Subcutaneous adipose tissue (tissue), 4 donors: ENCODE measurements around the gene TBPL2. TPM values are rescaled to one million over a fixed set of nuclear protein-coding genes. Genes with fewer than 3 reads are reported as not detected.

Experiments used
- CTCF ChIP-seq: fragments of 450-650 bp; IDR thresholded peaks from one replicate; pipeline ENCODE4 v1.5.1; 2016; ENCODE audit warnings: low read depth, mild to moderate bottlenecking, control low read depth, antibody characterized with exemption, moderate library complexity
- small RNA-seq: library from RNA; depleted of rRNA; stranded (forward); fragments of <200 nt; gene quantifications from one replicate; pipeline ENCODE3, GENCODE V24; 2016
- total RNA-seq, 4 donors: library from RNA; depleted of rRNA; stranded (reverse); fragments of >200 nt; gene quantifications; one replicate each; pipeline ENCODE4 v1.1.0, GENCODE V29; 2016

The TBPL2 gene
- total RNA-seq, 4 donors from 2014 or later, result not detected

- TF ChIP-seq CTCF, result no peak
Observed at GRCh38 chr14:55372825-55373224, 67.6 kb downstream of the TBPL2 start.

- TF ChIP-seq CTCF, result no peak
Observed at GRCh38 chr14:55372423-55372822, 68.0 kb downstream of the TBPL2 start.

- TF ChIP-seq CTCF, result no peak
Observed at GRCh38 chr14:55370883-55371455, 69.4 kb downstream of the TBPL2 start.

- no peak for TF ChIP-seq CTCF
Observed at GRCh38 chr14:55366271-55366670, 74.1 kb downstream of the TBPL2 start.

Small RNA genes lying within 50 kb of the gene (small RNA-seq; reads per million reads assigned to genes)
- gene AL356801.1, result not detected

Other genes starting within 250 kb of the TBPL2 start
- 1 to 10 TPM in 3 of 4 donors, under 1 TPM in 1; 0.19 to 1.8 (median 1.2) TPM for gene DLGAP5, start 249.0 kb downstream of the TBPL2 start, total RNA-seq
- gene FBXO34, start 169.2 kb downstream of the TBPL2 start, total RNA-seq, result 10 to 100 TPM; 18.4 to 23.5 (median 21.6) TPM
- 10 to 100 TPM; 15.0 to 24.3 (median 19.7) TPM for gene ATG14, start 28.8 kb downstream of the TBPL2 start, total RNA-seq
- 100 to 1,000 TPM; 138 to 186 (median 176) TPM for gene KTN1, start 139.6 kb upstream of the TBPL2 start, total RNA-seq